Breast epithelium (tissue), 4 donors: Measurements from ENCODE around the gene SCD5. TPM values are rescaled to one million over a fixed set of nuclear protein-coding genes. Genes with fewer than 3 reads are reported as not detected.

Experiments
- DNase-seq, 2 donors: peaks; one replicate each; pipeline ENCODE4 v3.0.0-alpha.2; 2019; ENCODE audit warnings: low spot score in 2 of 2
- H3K27ac ChIP-seq, 2 donors: fragments of 200-600 bp; sonication (generic) in 1 of 2; one replicate each; pipeline ENCODE4 v1.5.1; 2016 to 2019; ENCODE audit warnings: mild to moderate bottlenecking in 1 of 2
- H3K27me3 ChIP-seq, 2 donors: fragments of 200-600 bp; sonication (generic) in 1 of 2; one replicate each; pipeline versions ENCODE4 v1.5.1 to v1.6.0; 2017 to 2019; ENCODE audit warnings: control low read depth in 1 of 2, mild to moderate bottlenecking in 1 of 2
- H3K36me3 ChIP-seq: fragments of 200-600 bp; one replicate; pipeline ENCODE4 v1.5.1; 2019
- H3K4me1 ChIP-seq, 2 donors: fragments of 200-600 bp; sonication (generic); one replicate each; pipeline ENCODE4 v1.5.1; 2016 to 2019; ENCODE audit warnings: control low read depth in 1 of 2
- H3K4me3 ChIP-seq, 3 donors: fragments of 200-600 bp; sonication (generic); 1 replicate in 2 of 3; 2 replicates in 1 of 3; pipeline ENCODE4 v1.5.1; 2016 to 2019; ENCODE audit warnings: mild to moderate bottlenecking in 3 of 3, moderate library complexity in 2 of 3
- H3K9me3 ChIP-seq, 2 donors: fragments of 200-600 bp; sonication (generic) in 1 of 2; one replicate each; pipeline ENCODE4 v1.5.1; 2016 to 2019; ENCODE audit warnings: control low read depth in 1 of 2
- POLR2A ChIP-seq: fragments of 450-650 bp; IDR thresholded peaks from one replicate; pipeline ENCODE4 v1.6.1; 2016; ENCODE audit warnings: antibody characterized with exemption, mild to moderate bottlenecking, moderate library complexity
- POLR2AphosphoS5 ChIP-seq, 3 donors: sonication (generic); formaldehyde crosslinking; IDR thresholded peaks; one replicate each; pipeline ENCODE4 v1.6.1; 2017; ENCODE audit warnings: antibody characterized with exemption in 3 of 3
- intact Hi-C: fragments of 100-400 bp; cut with DNase I; formaldehyde crosslinking; loops from one replicate; pipeline ENCODE4 v1.15.1; 2023; ENCODE audit warnings: low total_unique reads
- total RNA-seq, 3 donors: library from RNA; depleted of rRNA; stranded (reverse); fragments of >200 nt; gene quantifications; one replicate each; pipeline ENCODE4 v1.1.0, GENCODE V29; 2016
- TF ChIP-seq, protein P1 (sequence below), 3 donors: fragments of 450-650 bp; IDR thresholded peaks; one replicate each; pipeline ENCODE4 v1.5.1; 2016 to 2017; ENCODE audit warnings: antibody characterized with exemption in 3 of 3, mild to moderate bottlenecking in 3 of 3, moderate library complexity in 3 of 3

SCD5 gene
- total RNA-seq, 3 donors from 2014 or later: 9.8 to 17.0 (median 14.7) TPM

GRCh38 chr4:82713856-82714255 lies 84.7 kb downstream of the SCD5 start:
- H3K9me3 ChIP-seq: no peaks in the 10 kb centered on the region
- H3K36me3 ChIP-seq: no peaks in the 10 kb centered on the region
- H3K27me3 ChIP-seq: no peaks in the 10 kb centered on the region
- TF ChIP-seq POLR2AphosphoS5 (IDR thresholded peaks at IDR 0.05) (no peak), POLR2A (no peak)
- TF ChIP-seq, protein P1, sequence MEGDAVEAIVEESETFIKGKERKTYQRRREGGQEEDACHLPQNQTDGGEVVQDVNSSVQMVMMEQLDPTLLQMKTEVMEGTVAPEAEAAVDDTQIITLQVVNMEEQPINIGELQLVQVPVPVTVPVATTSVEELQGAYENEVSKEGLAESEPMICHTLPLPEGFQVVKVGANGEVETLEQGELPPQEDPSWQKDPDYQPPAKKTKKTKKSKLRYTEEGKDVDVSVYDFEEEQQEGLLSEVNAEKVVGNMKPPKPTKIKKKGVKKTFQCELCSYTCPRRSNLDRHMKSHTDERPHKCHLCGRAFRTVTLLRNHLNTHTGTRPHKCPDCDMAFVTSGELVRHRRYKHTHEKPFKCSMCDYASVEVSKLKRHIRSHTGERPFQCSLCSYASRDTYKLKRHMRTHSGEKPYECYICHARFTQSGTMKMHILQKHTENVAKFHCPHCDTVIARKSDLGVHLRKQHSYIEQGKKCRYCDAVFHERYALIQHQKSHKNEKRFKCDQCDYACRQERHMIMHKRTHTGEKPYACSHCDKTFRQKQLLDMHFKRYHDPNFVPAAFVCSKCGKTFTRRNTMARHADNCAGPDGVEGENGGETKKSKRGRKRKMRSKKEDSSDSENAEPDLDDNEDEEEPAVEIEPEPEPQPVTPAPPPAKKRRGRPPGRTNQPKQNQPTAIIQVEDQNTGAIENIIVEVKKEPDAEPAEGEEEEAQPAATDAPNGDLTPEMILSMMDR (IDR thresholded peaks at IDR 0.05): no peak
- H3K4me1 ChIP-seq: no peaks in the 10 kb centered on the region
- H3K27ac ChIP-seq: no peak overlapping the region
- no peak overlapping the region for H3K4me3 ChIP-seq
- intact Hi-C loops: no loop called here
- no peak for DNase-seq

- intact Hi-C loops: no loop called here
- Histone ChIP-seq H3K9me3 (no peaks in the 10 kb centered on the region), H3K27ac (no peak overlapping the region), H3K4me3 (no peak overlapping the region), H3K27me3 (no peaks in the 10 kb centered on the region), H3K36me3 (no peaks in the 10 kb centered on the region), H3K4me1 (no peaks in the 10 kb centered on the region)
- no peak for TF ChIP-seq POLR2AphosphoS5 (IDR thresholded peaks at IDR 0.05)
- TF ChIP-seq, protein P1 (IDR thresholded peaks at IDR 0.05): no peak
- no peak for TF ChIP-seq POLR2A
- no peak for DNase-seq
Observed at GRCh38 chr4:82712561-82712960, 86.0 kb downstream of the SCD5 start.

GRCh38 chr4:82711158-82711785 lies 87.3 kb downstream of the SCD5 start:
- no peak overlapping the region for H3K4me3 ChIP-seq
- H3K36me3 ChIP-seq: no peaks in the 10 kb centered on the region
- intact Hi-C loops: no loop called here
- H3K4me1 ChIP-seq: no peaks in the 10 kb centered on the region
- H3K9me3 ChIP-seq: no peaks in the 10 kb centered on the region
- H3K27me3 ChIP-seq: no peaks in the 10 kb centered on the region
- no peak overlapping the region for H3K27ac ChIP-seq
- no peak for TF ChIP-seq POLR2AphosphoS5 (IDR thresholded peaks at IDR 0.05)
- no peak for DNase-seq

GRCh38 chr4:82710197-82710929 lies 88.2 kb downstream of the SCD5 start:
- no peak overlapping the region for H3K27ac ChIP-seq
- intact Hi-C loops: no loop called here
- TF ChIP-seq POLR2A: no peak
- no peak for TF ChIP-seq POLR2AphosphoS5 (IDR thresholded peaks at IDR 0.05)
- TF ChIP-seq, protein P1 (IDR thresholded peaks at IDR 0.05): no peak
- no peaks in the 10 kb centered on the region for H3K9me3 ChIP-seq
- H3K4me1 ChIP-seq: no peaks in the 10 kb centered on the region
- no peaks in the 10 kb centered on the region for H3K36me3 ChIP-seq
- DNase-seq: no peak
- no peaks in the 10 kb centered on the region for H3K27me3 ChIP-seq
- H3K4me3 ChIP-seq: no peak overlapping the region

DNA sequence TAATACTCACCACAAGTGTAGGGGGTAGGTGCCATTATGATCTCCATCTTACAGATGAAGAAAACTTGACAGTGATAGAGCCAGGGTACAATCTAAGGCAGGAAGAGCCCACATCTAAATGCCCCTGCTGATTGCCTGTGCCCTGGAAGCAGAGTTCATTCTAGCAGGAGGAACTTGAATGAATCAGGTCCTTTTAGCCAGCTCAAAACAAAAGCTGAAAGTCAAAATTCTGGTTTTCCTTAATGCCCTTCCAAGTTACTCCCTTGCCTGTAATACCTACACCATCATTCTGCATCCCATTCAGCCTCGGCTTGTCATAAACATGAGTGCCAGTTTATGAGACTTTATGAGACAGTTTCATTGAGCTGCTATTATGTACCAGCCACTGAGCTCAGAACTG lies 89.6 kb downstream of the SCD5 start:
- intact Hi-C loops: no loop called here
- H3K36me3 ChIP-seq: no peaks in the 10 kb centered on the region
- no peak overlapping the region for H3K4me3 ChIP-seq
- DNase-seq: no peak
- no peaks in the 10 kb centered on the region for H3K9me3 ChIP-seq
- H3K27ac ChIP-seq: no peak overlapping the region
- H3K4me1 ChIP-seq: no peaks in the 10 kb centered on the region
- TF ChIP-seq, protein P1 (IDR thresholded peaks at IDR 0.05): no peak
- TF ChIP-seq POLR2A (no peak), POLR2AphosphoS5 (IDR thresholded peaks at IDR 0.05) (no peak)
- no peaks in the 10 kb centered on the region for H3K27me3 ChIP-seq
